ENCODE results near the gene DUSP9.

- TF ChIP-seq POLR2A (IDR thresholded peaks at IDR 0.05) (no peak), CTCF (IDR thresholded peaks at IDR 0.05) (no peak)
Measured at GRCh38 chrX:153628129-153628528, 18.9 kb upstream of the DUSP9 start.

All from thyroid gland (tissue), 4 donors.